Thyroid gland (tissue), 4 donors: ENCODE results near the gene CACNG4. TPM values are rescaled to one million over a fixed set of nuclear protein-coding genes. Genes with fewer than 3 reads are reported as not detected.

Experiments used
- DNase-seq, 2 donors: peaks; one replicate each; pipeline ENCODE4 v3.0.0-alpha.2; 2019
- H3K27ac ChIP-seq, 3 donors: fragments of 200-600 bp; sonication (generic); 1 replicate in 2 of 3; 2 replicates in 1 of 3; pipeline ENCODE4 v1.5.1; 2016 to 2019; ENCODE audit warnings: mild to moderate bottlenecking in 1 of 3, moderate library complexity in 1 of 3
- H3K27me3 ChIP-seq: fragments of 200-600 bp; sonication (generic); one replicate; pipeline ENCODE4 v1.5.1; 2019
- H3K36me3 ChIP-seq, 2 donors: fragments of 200-600 bp; sonication (generic); one replicate each; pipeline ENCODE4 v1.5.1; 2016 to 2019
- H3K4me1 ChIP-seq, 2 donors: fragments of 200-600 bp; sonication (generic); one replicate each; pipeline ENCODE4 v1.5.1; 2017 to 2019
- H3K4me3 ChIP-seq, 3 donors: fragments of 200-600 bp; sonication (generic); replicated peaks in 1 of 3; 1 replicate in 2 of 3; 2 replicates in 1 of 3; pipeline ENCODE4 v1.5.1; 2016; ENCODE audit warnings: mild to moderate bottlenecking in 1 of 3
- H3K9me3 ChIP-seq: fragments of 200-600 bp; sonication (generic); one replicate; pipeline ENCODE4 v1.5.1; 2017
- CTCF ChIP-seq, 6 experiments: fragments of 200-600 bp in 3 of 6; fragments of 450-650 bp in 3 of 6; sonication (generic) in 3 of 6; IDR thresholded peaks; one replicate each; pipeline ENCODE4 v1.5.1; 2016 to 2019; ENCODE audit warnings: antibody characterized with exemption in 6 of 6, mild to moderate bottlenecking in 2 of 6, inconsistent platforms in 1 of 6, moderate library complexity in 1 of 6
- POLR2A ChIP-seq, 2 donors: fragments of 450-650 bp; IDR thresholded peaks; one replicate each; pipeline ENCODE4 v1.6.1; 2017; ENCODE audit warnings: antibody characterized with exemption in 2 of 2, mild to moderate bottlenecking in 2 of 2, moderate library complexity in 1 of 2
- WGBS, 2 donors: methylation state at CpG; one replicate each; pipeline ENCODE4 v1.1.5; 2017; 5-methylcytosine and 5-hydroxymethylcytosine counted together
- intact Hi-C: fragments of 100-400 bp; cut with DNase I; formaldehyde crosslinking; loops from one replicate; pipeline ENCODE4 v1.15.1; 2023
- total RNA-seq, 4 donors: library from RNA; depleted of rRNA; stranded (reverse); fragments of >200 nt; gene quantifications; one replicate each; pipeline ENCODE4 v1.2.3, GENCODE V29; 2016

The CACNG4 gene
- total RNA-seq, 4 donors from 2014 or later = 0.24 TPM; not detected in 3

DNA sequence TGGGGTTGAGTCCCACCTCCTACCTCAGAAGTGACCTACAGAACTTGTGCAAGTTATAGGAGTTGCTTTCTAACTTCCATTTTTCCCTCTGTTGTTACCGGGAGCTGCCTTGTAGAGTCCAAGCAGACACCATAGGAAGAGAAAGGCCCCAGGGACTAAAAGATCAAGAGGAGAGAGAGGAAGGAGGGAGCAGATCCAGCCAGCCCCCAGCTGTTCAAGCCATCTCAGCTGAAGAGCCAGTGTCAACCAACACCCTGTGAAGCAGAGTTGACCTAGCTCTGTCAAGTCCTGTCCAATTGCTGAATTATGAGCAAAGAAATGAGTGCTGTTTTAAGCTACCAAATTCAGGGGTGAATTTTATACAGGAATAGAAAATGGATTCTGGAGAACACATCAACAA, 34.9 kb upstream of the CACNG4 start:
- TF ChIP-seq CTCF (IDR thresholded peaks at IDR 0.05) = no peak
- no peak for TF ChIP-seq POLR2A (IDR thresholded peaks at IDR 0.05)
- no peaks in the 10 kb centered on the region for H3K9me3 ChIP-seq
- WGBS, 2 donors = 20 to 80% methylated on average over 1 of the region's 1 CpG
- H3K4me1 ChIP-seq = no peaks in the 10 kb centered on the region
- intact Hi-C loops = no loop called here
- H3K27me3 ChIP-seq = no peaks in the 10 kb centered on the region
- H3K4me3 ChIP-seq = no peak overlapping the region
- H3K36me3 ChIP-seq = no peaks in the 10 kb centered on the region
- H3K27ac ChIP-seq = no peak overlapping the region
- no peak for DNase-seq

DNA sequence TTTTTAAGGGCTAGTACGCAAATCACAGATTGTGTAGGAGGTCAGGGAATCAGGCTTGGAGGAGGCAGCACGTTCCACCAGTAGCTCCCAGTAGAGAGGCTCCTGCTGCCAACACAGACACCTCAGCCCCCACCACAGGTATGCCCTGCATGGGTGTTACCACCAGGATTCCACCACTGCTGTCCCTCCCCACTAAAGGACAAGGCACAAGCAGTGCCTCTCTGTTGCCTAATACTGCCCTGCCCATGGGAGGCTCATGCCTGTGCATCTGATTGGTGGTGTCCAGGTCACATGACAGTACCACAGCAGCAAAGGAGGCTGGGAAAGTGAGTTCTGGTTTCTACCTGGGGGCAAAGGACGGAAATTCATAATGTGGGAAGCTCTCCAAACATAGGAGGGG, 33.6 kb upstream of the CACNG4 start:
- Histone ChIP-seq H3K9me3 (no peaks in the 10 kb centered on the region), H3K27ac (no peak overlapping the region), H3K36me3 (no peaks in the 10 kb centered on the region), H3K4me3 (no peak overlapping the region), H3K27me3 (no peaks in the 10 kb centered on the region), H3K4me1 (no peaks in the 10 kb centered on the region)
- DNase-seq = no peak
- intact Hi-C loops = no loop called here
- 65 to 77% methylated on average over 3 of the region's 3 CpGs for WGBS, 2 donors
- TF ChIP-seq CTCF (IDR thresholded peaks at IDR 0.05) = no peak
- no peak for TF ChIP-seq POLR2A (IDR thresholded peaks at IDR 0.05)

GRCh38 chr17:66932311-66932710, 32.2 kb upstream of the CACNG4 start:
- no peak for TF ChIP-seq POLR2A (IDR thresholded peaks at IDR 0.05)
- TF ChIP-seq CTCF (IDR thresholded peaks at IDR 0.05) = no peak
- Histone ChIP-seq H3K27me3 (no peaks in the 10 kb centered on the region), H3K9me3 (no peaks in the 10 kb centered on the region), H3K27ac (no peak overlapping the region), H3K4me1 (no peaks in the 10 kb centered on the region), H3K36me3 (no peaks in the 10 kb centered on the region), H3K4me3 (no peak overlapping the region)
- WGBS, 2 donors = 64 to 71% methylated on average over 2 of the region's 2 CpGs
- intact Hi-C loops = no loop called here
- no peak for DNase-seq

- no peak for DNase-seq
- intact Hi-C loops = no loop called here
- Histone ChIP-seq H3K27me3 (no peaks in the 10 kb centered on the region), H3K4me3 (no peak overlapping the region), H3K36me3 (no peaks in the 10 kb centered on the region), H3K9me3 (no peaks in the 10 kb centered on the region), H3K4me1 (no peaks in the 10 kb centered on the region), H3K27ac (no peak overlapping the region)
- WGBS, 2 donors = 51 to 62% methylated on average over 2 of the region's 2 CpGs
- no peak for TF ChIP-seq POLR2A (IDR thresholded peaks at IDR 0.05)
- no peak for TF ChIP-seq CTCF (IDR thresholded peaks at IDR 0.05)
These were observed 30.5 kb upstream of the CACNG4 start for GRCh38 chr17:66934040-66934439.

DNA sequence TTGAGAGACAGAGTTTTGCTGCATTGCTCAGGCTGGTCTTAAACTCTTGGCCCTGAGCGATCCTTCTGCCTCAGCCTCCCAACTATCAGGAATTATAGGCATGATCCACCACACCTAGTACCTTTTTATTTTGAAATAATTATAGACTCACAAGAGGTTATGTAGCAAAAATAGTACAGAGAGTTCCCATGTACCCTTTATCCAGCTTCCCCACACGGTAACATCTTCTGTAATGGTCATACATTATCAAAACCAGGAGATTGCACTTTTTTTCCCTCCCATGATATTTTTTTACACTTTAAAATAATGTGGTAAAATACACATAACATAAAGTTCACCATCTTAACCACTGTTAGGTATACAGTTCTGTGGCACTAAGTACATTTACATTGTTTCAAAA, 28.8 kb upstream of the CACNG4 start:
- DNase-seq = no peak
- TF ChIP-seq POLR2A (IDR thresholded peaks at IDR 0.05) (no peak), CTCF (IDR thresholded peaks at IDR 0.05) (no peak)
- Histone ChIP-seq H3K4me1 (no peaks in the 10 kb centered on the region), H3K27ac (no peak overlapping the region), H3K36me3 (no peaks in the 10 kb centered on the region), H3K9me3 (no peaks in the 10 kb centered on the region), H3K4me3 (no peak overlapping the region), H3K27me3 (no peaks in the 10 kb centered on the region)
- intact Hi-C loops = no loop called here
- WGBS, 2 donors = 89 to 95% methylated on average over 2 of the region's 2 CpGs
